ENCODE data around the gene PRKCH. TPM values are rescaled to one million over a fixed set of nuclear protein-coding genes. Genes with fewer than 3 reads are reported as not detected.
"Not testable (repeated sequence)": the region's sequence is repeated elsewhere in the genome, so short reads cannot be mapped to it uniquely, and the experiment has no call there.

The PRKCH gene
- total RNA-seq, 1 experiment from 2014 or later, result 49.5 TPM

DNA sequence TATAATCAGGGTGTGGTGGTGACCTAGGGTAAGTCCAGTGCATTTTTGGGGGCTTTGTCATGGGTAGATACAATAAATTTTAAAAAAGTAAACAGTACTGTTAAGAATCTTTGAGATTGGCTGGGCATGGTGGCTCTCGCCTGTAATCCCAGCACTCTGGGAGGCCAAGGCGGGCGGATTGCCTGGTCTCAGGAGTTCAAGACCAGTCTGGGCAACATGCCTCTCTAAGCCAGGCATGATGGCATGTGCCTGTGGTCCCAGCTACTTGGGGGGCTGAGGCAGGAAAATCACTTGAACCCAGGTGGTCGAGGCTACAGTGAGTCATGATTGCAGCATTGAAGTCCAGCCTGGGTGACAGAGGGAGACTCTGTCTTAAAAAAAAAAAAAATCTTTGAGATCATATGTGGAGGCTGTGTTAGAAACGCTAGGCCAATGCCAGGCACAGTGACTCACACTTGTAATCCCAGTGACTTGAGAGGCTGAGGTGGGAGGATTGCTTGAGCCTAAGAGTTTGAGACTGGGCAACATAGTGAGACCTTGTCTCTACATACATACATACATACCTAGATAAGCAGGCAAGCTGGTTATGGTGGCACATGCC lies 67.7 kb downstream of the PRKCH start:
- DNase-seq (ENCODE audit: low spot score), result no peak

- DNase-seq (ENCODE audit: low spot score), result no peak
Measured at GRCh38 chr14:61391119-61391518, 69.7 kb downstream of the PRKCH start.

- DNase-seq (ENCODE audit: low spot score), result no peak
Measured at GRCh38 chr14:61392297-61392696, 70.9 kb downstream of the PRKCH start.

DNA sequence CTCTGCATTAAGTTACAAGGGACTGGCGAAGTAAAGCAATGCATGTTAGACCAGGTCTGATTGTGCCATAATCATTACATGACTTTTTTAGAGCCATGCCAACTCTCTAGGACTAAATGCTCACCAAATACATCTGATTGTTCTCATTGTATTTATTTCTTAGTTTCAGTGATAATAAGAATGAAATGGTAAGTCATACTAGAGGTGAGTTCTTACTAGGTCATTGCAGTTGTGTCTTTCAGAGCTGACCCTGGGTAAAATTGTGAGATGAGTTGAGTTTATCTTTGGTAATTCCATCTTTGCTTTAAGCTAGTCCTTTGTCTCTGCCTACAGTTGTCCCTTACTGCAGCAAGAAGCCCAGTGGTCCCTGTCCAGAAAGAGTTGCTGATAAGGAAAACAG lies 73.2 kb downstream of the PRKCH start:
- no peak for DNase-seq (ENCODE audit: low spot score)

GRCh38 chr14:61395115-61395725 lies 73.8 kb downstream of the PRKCH start:
- DNase-seq (ENCODE audit: low spot score), result no peak

- DNase-seq (ENCODE audit: low spot score), result no peak
Measured at GRCh38 chr14:61396279-61396678, 74.9 kb downstream of the PRKCH start.

DNA sequence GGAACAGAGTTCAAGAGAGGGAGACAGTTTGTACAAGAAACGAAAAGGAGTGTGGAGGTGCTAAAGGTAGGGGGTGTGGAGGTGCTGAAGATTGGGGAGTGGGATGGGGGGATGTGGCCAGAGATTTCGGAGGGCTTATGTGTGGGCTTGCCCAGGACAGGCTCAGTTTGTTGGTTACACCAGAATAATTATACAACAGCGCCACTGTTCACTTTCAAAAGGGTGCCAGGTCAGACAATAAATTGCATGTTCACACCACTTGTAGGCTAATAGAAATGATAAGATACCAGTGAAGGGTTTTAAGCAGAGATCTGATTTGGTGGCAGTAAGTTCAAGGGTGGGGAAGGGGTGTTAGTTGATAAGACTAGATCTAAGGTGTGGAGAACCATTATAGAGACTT lies 75.3 kb downstream of the PRKCH start:
- DNase-seq (ENCODE audit: low spot score), result no peak

DNA sequence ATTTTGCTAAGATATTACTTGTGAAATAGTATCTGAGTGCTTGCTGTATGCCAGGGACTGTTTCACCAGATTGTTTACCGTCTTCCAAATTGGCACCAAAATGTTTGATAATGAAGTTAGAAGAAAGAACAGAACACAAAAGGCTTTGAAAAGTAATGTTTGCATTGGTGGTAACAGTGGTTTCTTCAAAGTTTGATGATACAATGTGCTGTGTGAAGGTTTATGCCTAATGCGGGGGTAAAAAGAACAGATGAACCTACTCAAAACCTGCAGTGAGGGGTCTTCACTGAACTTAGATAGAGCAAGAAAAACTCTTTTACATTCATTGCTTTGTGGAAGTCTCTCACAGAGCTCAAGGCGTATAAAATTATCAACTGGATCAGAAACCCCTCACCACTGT lies 76.2 kb downstream of the PRKCH start:
- DNase-seq (ENCODE audit: low spot score), result no peak

- DNase-seq (ENCODE audit: low spot score), result no peak
Measured at GRCh38 chr14:61398221-61398620, 76.8 kb downstream of the PRKCH start.

- DNase-seq (ENCODE audit: low spot score), result no peak
Measured at GRCh38 chr14:61399365-61399764, 78.0 kb downstream of the PRKCH start.

GRCh38 chr14:61401461-61401860 lies 80.1 kb downstream of the PRKCH start:
- no peak for DNase-seq (ENCODE audit: low spot score)

- no peak for DNase-seq (ENCODE audit: low spot score)
Measured at GRCh38 chr14:61403411-61403810, 82.0 kb downstream of the PRKCH start.

DNA sequence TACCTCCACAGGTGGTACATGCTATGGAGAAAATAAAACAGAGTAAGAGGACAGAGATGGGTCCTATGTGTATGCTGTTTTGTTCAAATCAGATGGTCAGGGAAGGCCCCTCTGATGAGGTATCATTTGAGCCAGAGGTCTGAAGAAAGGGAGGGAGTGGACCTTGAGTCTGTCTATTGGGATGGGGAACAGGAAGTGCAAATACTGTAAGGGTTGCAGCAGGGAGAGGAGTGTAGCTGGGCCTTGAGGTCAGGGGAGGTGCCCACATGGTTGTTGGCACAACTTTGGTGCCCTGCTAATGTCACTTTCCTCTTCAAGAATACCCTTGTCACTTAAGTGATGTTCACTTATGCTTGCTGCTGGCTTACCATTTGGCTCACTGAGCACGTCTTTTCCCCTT lies 83.3 kb downstream of the PRKCH start:
- no peak for DNase-seq (ENCODE audit: low spot score)

DNA sequence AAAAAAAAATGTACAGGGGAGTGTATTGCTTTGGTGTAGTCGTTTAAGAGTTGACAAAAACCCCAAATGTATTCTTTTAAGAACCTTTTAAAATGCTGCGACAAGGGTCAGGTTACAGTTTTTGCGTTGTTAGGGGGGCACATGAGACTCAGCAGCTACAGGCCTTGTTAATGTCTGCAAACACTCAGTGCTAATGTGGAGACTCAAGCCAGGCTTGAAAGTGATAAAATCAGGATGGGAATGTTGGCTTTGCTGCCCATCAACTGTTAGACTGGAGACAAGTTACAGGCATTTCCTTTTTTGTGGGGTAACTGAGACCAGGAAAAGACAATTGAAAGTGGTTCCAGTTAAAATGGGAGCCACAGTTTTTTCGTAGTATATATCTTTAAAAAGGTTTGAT lies 84.8 kb downstream of the PRKCH start:
- DNase-seq (ENCODE audit: low spot score), result no peak

DNA sequence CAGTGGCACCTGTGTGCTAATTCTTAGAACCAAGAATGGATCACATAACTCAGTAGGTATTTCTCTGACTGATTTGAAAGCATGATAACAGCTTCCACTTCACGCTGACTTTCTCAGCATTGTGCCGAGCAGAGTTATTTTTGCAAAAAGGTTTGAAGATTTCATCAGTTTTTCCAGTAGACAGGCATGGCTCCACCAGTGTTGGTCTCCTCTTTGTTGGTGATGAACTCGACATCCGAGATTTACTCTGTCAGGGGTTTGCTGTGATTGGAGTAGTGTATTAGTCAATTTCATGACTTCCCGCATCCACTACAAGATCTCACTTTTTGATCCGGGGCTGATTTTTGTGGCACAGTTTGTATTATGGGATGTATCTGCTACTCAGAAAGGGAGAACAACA lies 85.3 kb downstream of the PRKCH start:
- DNase-seq (ENCODE audit: low spot score), result no peak

GRCh38 chr14:61408498-61408897 lies 87.1 kb downstream of the PRKCH start:
- no peak for DNase-seq (ENCODE audit: low spot score)

- DNase-seq (ENCODE audit: low spot score), result no peak
Measured at GRCh38 chr14:61409782-61410181, 88.4 kb downstream of the PRKCH start.

DNA sequence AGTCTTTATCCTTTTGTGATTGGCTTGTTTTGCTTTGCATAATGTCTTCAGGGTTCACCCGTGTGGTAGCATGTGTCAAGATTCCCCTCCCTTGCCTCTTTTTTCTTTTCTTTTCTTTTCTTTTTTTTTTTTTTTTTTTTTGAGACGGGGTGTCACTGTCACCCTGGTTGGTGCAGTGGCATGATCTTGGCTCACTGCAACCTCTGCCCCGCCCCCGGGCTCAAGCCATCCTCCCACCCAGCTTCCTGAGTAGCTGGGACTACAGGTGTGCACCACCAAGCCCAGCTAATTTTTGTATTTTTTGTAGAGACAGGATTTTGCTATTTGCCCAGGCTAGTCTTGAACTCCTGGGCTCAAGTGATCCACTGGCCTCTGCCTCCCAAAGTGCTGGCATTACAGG lies 94.6 kb downstream of the PRKCH start:
- not testable (repeated sequence) for DNase-seq (ENCODE audit: low spot score)

DNA sequence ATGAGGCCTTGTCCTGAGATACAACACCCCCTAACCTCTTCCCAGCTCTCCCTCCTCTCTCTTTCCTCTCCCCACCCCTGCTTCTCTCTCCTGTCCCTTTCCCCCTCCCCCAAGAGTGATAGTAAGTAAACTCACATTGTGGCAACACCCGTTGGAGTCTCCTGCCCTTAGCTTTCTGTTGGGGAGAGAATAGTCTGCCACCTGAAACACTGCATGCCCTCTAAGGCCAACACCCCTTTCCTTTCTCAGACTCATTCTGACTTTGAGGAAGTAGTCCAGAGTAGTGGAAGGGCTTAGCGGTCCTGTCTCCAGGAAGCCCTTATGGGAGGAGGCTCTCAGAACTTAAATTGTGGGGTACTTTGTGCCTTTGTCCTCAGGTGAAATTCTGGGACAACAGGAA lies 95.2 kb downstream of the PRKCH start:
- no peak for DNase-seq (ENCODE audit: low spot score)

DNA sequence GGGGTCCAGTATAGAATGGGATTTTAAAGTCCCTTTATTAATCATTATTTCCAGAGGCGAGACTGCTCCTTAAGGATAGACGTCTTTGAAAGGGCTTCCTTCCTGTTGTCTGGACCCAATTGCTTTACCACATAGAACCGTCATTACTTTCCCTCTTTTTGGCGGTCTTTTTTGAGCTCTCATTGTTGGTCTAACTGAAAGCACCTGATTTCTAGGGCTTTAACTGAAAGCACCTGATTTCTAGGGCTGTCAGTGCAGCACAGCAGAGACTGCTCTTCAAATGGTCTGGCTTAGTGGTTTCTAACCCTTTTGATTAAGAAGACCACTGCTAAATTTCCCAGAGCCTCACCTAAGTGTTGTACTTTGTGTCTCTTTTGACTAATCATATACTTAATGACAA lies 95.8 kb downstream of the PRKCH start:
- DNase-seq (ENCODE audit: low spot score), result no peak

- no peak for DNase-seq (ENCODE audit: low spot score)
Measured at GRCh38 chr14:61417883-61418455, 96.6 kb downstream of the PRKCH start.

DNA sequence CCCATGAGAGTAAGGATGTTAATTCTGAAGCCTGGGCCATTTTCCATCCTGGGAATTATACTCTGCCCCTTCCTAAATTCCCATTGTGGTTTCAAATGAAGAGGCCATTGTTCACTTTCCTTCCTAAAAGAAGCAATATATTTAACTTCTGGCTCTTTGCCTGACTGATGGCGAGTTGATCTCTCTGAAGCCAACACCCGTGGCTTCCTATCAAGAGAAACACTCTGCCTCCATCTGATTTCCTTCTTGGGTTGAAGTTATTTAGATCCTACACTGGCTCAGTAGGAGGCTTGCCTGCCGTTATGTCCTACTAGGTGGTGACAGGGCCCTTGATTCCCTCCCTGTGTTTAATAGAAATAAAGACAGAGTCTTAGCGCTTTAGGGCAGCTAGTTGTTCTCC lies 97.4 kb downstream of the PRKCH start:
- no peak for DNase-seq (ENCODE audit: low spot score)

DNA sequence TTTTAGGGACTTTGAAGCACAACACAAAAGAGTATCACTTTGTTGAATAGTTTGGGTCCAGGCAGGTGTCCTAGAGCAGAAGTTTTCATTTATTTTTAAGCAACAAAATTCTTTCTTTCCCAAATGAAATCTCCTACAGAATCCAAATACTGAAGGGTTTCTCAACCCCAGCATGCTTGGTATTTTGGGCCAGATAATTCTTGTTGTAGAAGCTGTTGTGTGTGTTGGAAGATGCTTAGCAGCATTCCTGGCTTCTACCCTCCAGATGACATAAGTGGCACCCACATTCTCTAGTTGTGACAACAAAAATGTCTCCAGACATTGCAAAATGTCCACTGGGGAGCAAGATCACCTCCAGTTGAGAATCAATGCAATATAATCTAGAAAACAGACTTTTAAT lies 97.8 kb downstream of the PRKCH start:
- no peak for DNase-seq (ENCODE audit: low spot score)

DNA sequence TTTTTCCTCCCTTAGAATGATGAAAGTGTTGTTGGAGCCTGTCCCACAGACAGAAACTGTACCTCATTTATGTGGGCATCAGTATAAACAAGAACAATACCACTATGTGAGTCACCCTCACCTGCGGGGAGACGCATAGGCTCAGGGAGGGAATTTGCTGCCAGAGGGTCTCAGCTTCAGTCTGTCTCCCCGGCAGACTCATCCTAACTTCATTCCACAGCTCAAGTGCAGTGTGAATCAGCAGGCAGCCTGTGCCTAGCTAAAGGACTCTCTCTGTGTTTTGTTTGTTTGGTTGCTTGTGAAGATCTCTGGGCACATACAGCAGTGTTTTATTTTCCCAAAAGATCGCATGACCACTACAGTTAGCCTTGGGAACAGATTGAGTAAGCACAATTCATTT lies 98.9 kb downstream of the PRKCH start:
- no peak for DNase-seq (ENCODE audit: low spot score)

Data from HT-29 (cell line).